GM18505 (cell line): Measurements from ENCODE around the gene NTN1.

Experiments used
- ATAC-seq: cut with Tn5 transposase; IDR thresholded peaks from one replicate; pipeline ENCODE4 v1.9.1; 2021; ENCODE audit not compliant: unreplicated experiment
- POLR2A ChIP-seq: IDR thresholded peaks from 4 replicates; pipeline ENCODE4 v1.6.1; 2011; ENCODE audit warnings: borderline replicate concordance; ENCODE audit not compliant: insufficient read depth, insufficient read length; ENCODE audit errors: extremely low read depth

NTN1 gene

GRCh38 chr17:9225305-9226101 is 204.2 kb downstream of the NTN1 start:
- ATAC-seq, result no peak
- TF ChIP-seq POLR2A, result no peak

GRCh38 chr17:9226130-9226793 is 205.0 kb downstream of the NTN1 start:
- no peak for TF ChIP-seq POLR2A
- ATAC-seq, result no peak

GRCh38 chr17:9226794-9227135 is 205.5 kb downstream of the NTN1 start:
- TF ChIP-seq POLR2A, result no peak
- no peak for ATAC-seq

DNA sequence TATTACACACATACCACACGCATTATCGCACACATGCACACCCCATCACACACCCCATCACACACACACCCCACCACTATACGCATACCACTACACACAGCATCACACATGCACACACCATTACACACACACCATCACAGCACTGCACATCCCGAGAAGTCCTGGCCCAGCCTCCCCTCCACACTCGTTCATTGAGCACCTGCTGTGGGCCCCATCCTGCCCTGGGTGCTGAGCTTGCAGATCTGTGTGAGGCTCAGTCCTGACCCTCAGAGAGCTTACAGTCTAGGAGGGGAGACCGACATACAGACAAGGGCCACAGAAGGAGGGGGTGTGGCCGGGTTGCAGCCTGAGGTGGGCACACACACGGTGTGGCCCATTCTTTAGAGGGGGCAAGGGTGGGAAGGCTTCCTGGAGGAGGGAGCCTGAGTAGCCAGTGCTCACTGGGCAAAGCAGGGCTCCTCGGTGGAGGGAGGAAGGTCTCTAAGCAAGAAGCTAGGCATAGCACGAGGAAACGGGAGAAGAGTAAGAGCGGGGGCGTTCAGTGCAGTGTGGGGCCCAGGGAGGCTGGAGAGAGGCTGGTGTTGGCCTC is 206.6 kb downstream of the NTN1 start:
- ATAC-seq, result no peak

GRCh38 chr17:9228408-9229159 is 207.3 kb downstream of the NTN1 start:
- no peak for ATAC-seq
- TF ChIP-seq POLR2A, result no peak

More for the DNA sequence above, 206.6 kb downstream of the NTN1 start:
- no peak for TF ChIP-seq POLR2A

GRCh38 chr17:9229160-9229825 is 208.0 kb downstream of the NTN1 start:
- TF ChIP-seq POLR2A, result no peak
- no peak for ATAC-seq

- ATAC-seq, result no peak
- TF ChIP-seq POLR2A, result no peak
Measured at GRCh38 chr17:9229826-9230201, 208.5 kb downstream of the NTN1 start.

GRCh38 chr17:9230346-9230745 is 209.0 kb downstream of the NTN1 start:
- no peak for TF ChIP-seq POLR2A
- no peak for ATAC-seq

- ATAC-seq, result no peak
Measured at GRCh38 chr17:9230861-9231260, 209.6 kb downstream of the NTN1 start.

GRCh38 chr17:9231449-9232154 is 210.3 kb downstream of the NTN1 start:
- TF ChIP-seq POLR2A, result no peak
- ATAC-seq, result no peak

More at GRCh38 chr17:9230861-9231260, 209.6 kb downstream of the NTN1 start:
- TF ChIP-seq POLR2A, result no peak

DNA sequence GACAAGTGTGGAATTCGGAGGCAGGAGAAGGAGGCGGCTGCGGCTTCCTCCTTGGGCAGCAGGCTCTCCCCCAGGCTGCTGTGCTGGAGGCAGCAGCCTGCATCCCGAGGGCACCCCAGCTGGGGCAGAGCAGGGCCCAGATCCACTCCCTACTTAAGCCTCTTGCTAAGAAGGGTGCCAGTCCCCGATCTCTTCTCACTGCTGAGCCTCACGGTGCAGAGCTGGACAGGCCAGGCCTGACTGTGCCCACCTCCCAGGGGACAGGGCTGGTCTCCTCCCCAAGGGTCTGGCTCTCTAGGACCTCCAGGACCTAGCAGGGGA is 210.8 kb downstream of the NTN1 start:
- TF ChIP-seq POLR2A, result no peak
- no peak for ATAC-seq

GRCh38 chr17:9232591-9233270 is 211.4 kb downstream of the NTN1 start:
- no peak for ATAC-seq
- no peak for TF ChIP-seq POLR2A
